A673 (cell line): ENCODE data around the gene TFIP11. TPM values are rescaled to one million over a fixed set of nuclear protein-coding genes. Genes with fewer than 3 reads are reported as not detected.

Experiments
- BruUV-seq: library from RNA; stranded (reverse); fragments of 400-500 nt; replicated peaks from 2 replicates; lab custom pipeline; 2021; lab: Mats Ljungman, UMichigan
- CTCF ChIA-PET: fragments of 300-600 bp; sonication (Branson Sonifier 250); formaldehyde crosslinking; loops from one replicate; lab custom pipeline; 2022; ENCODE audit warnings: antibody characterized with exemption; lab: Charles Lee
- POLR2A ChIA-PET: fragments of 300-600 bp; sonication (Branson Sonifier 250); formaldehyde crosslinking; loops from one replicate; lab custom pipeline; 2022; ENCODE audit warnings: antibody characterized with exemption; ENCODE audit not compliant: low non-redundant PET; lab: Charles Lee
- DNase-seq: peaks from one replicate; pipeline ENCODE4 v3.0.0-alpha.2; 2015; ENCODE audit warnings: low spot score
- H3K27ac ChIP-seq: fragments of 200-600 bp; sonication (generic); 2 replicates; pipeline ENCODE4 v1.5.1; 2016; ENCODE audit warnings: mixed run types, low read depth, mild to moderate bottlenecking, mixed read lengths, antibody characterized with exemption, low read length; ENCODE audit not compliant: poor library complexity, severe bottlenecking
- H3K27me3 ChIP-seq: fragments of 200-600 bp; sonication (generic); replicated peaks from 2 replicates; pipeline ENCODE4 v1.6.1; 2017; ENCODE audit warnings: mixed run types, low read depth, mild to moderate bottlenecking, mixed read lengths, antibody characterized with exemption, low read length; ENCODE audit not compliant: insufficient read depth, poor library complexity
- H3K36me3 ChIP-seq: fragments of 200-600 bp; sonication (generic); 2 replicates; pipeline ENCODE4 v1.6.1; 2016; ENCODE audit warnings: mixed run types, mild to moderate bottlenecking, mixed read lengths, antibody characterized with exemption, low read length; ENCODE audit not compliant: insufficient read depth, poor library complexity, severe bottlenecking
- H3K4me1 ChIP-seq: fragments of 200-600 bp; sonication (generic); 2 replicates; pipeline ENCODE4 v1.6.1; 2017; ENCODE audit warnings: mixed run types, mild to moderate bottlenecking, mixed read lengths, antibody characterized with exemption, low read length; ENCODE audit not compliant: insufficient read depth, poor library complexity, severe bottlenecking
- H3K4me3 ChIP-seq: fragments of 200-600 bp; sonication (generic); 2 replicates; pipeline ENCODE4 v1.5.1; 2016; ENCODE audit warnings: low read depth, mixed run types, mild to moderate bottlenecking, mixed read lengths, low read length; ENCODE audit not compliant: poor library complexity, severe bottlenecking
- H3K9me3 ChIP-seq: fragments of 200-600 bp; sonication (generic); 2 replicates; pipeline ENCODE4 v1.6.1; 2016; ENCODE audit warnings: mixed run types, low read depth, mild to moderate bottlenecking, mixed read lengths, antibody characterized with exemption, low read length; ENCODE audit not compliant: poor library complexity, severe bottlenecking
- CTCF ChIP-seq: fragments of 300-800, 200-600 bp; sonication (generic); conservative IDR thresholded peaks from 2 replicates; pipeline ENCODE4 v1.5.1; 2017; ENCODE audit warnings: low read depth, mild to moderate bottlenecking, antibody characterized with exemption, low read length, moderate library complexity, mixed read lengths
- EZH2 ChIP-seq: fragments of 200-600 bp; sonication (generic); IDR thresholded peaks from 2 replicates; pipeline ENCODE4 v1.6.1; 2017; ENCODE audit warnings: borderline replicate concordance, low read depth, mild to moderate bottlenecking, mixed read lengths, antibody characterized with exemption, low read length; ENCODE audit not compliant: poor library complexity, severe bottlenecking
- intact Hi-C: fragments of 100-400 bp; cut with micrococcal nuclease; formaldehyde crosslinking; loops from one replicate; pipeline ENCODE4 v1.10.0; 2022; ENCODE audit not compliant: unreplicated experiment
- total RNA-seq: library from RNA; stranded (reverse); gene quantifications from 2 replicates; pipeline ENCODE4 v1.2.3, GENCODE V29; 2021

TFIP11 gene
- total RNA-seq, 1 experiment from 2014 or later = 46.4 TPM

- H3K9me3 ChIP-seq = no peaks in the 10 kb centered on the region
- DNase-seq = no peak
- POLR2A ChIA-PET = no interaction called here
- BruUV-seq = no TSS peak
- intact Hi-C loops = no loop called here
- no peaks in the 10 kb centered on the region for H3K4me1 ChIP-seq
- no peaks in the 10 kb centered on the region for H3K27me3 ChIP-seq
- no peak overlapping the region for H3K27ac ChIP-seq
- no peaks in the 10 kb centered on the region for H3K36me3 ChIP-seq
- TF ChIP-seq EZH2 (no peak), CTCF (no peak)
- CTCF ChIA-PET = no interaction called here
- H3K4me3 ChIP-seq = no peak overlapping the region
These were observed 29.0 kb upstream of the TFIP11 start for GRCh38 chr22:26541167-26541819.

GRCh38 chr22:26540119-26540518 is 27.8 kb upstream of the TFIP11 start:
- CTCF ChIA-PET = no interaction called here
- BruUV-seq = no TSS peak

GRCh38 chr22:26536762-26537134 is 24.5 kb upstream of the TFIP11 start:
- BruUV-seq = no TSS peak
- CTCF ChIA-PET = no interaction called here
- H3K27me3 ChIP-seq = no peaks in the 10 kb centered on the region
- no peaks in the 10 kb centered on the region for H3K4me1 ChIP-seq
- no peak overlapping the region for H3K4me3 ChIP-seq
- no peak overlapping the region for H3K27ac ChIP-seq
- no peak for DNase-seq
- H3K9me3 ChIP-seq = no peaks in the 10 kb centered on the region
- H3K36me3 ChIP-seq = no peaks in the 10 kb centered on the region
- POLR2A ChIA-PET = no interaction called here
- TF ChIP-seq CTCF = no peak
- no peak for TF ChIP-seq EZH2
- intact Hi-C loops = no loop called here

More at GRCh38 chr22:26540119-26540518, 27.8 kb upstream of the TFIP11 start:
- POLR2A ChIA-PET = no interaction called here
- H3K9me3 ChIP-seq = no peaks in the 10 kb centered on the region
- H3K27me3 ChIP-seq = no peaks in the 10 kb centered on the region
- TF ChIP-seq CTCF (no peak), EZH2 (no peak)
- intact Hi-C loops = no loop called here
- no peaks in the 10 kb centered on the region for H3K4me1 ChIP-seq
- no peak overlapping the region for H3K4me3 ChIP-seq
- no peak for DNase-seq
- H3K36me3 ChIP-seq = no peaks in the 10 kb centered on the region
- H3K27ac ChIP-seq = no peak overlapping the region
